H1 (cell line): ENCODE data around the gene CD52.

Source experiments
- ASH2L ChIP-seq: fragments of 200-600, 300-600 bp; sonication (generic); IDR thresholded peaks from one replicate; pipeline ENCODE4 v1.7.1; 2017; ENCODE audit warnings: low read length
- BRCA1 ChIP-seq: IDR thresholded peaks from 2 replicates; pipeline ENCODE4 v1.6.1; 2012; ENCODE audit warnings: low read depth, low read length, improper control_type of control experiment
- KDM4A ChIP-seq: IDR thresholded peaks from one replicate; pipeline ENCODE4 v1.7.1; 2012; ENCODE audit warnings: low read depth, mild to moderate bottlenecking, moderate library complexity, low read length, inconsistent platforms; ENCODE audit not compliant: severe bottlenecking
- RAD21 ChIP-seq, 2 experiments: IDR thresholded peaks in 1 of 2; conservative IDR thresholded peaks in 1 of 2; 2 replicates each; pipeline ENCODE4 v1.6.1; 2011; ENCODE audit warnings: low read depth in 2 of 2, low read length in 2 of 2, improper control_type of control experiment in 1 of 2, inconsistent platforms in 1 of 2, mild to moderate bottlenecking in 1 of 2, moderate library complexity in 1 of 2
- RNF2 ChIP-seq: fragments of 200-900, 300-1000 bp; sonication (generic); IDR thresholded peaks from 2 replicates; pipeline ENCODE4 v1.7.1; 2016; ENCODE audit warnings: borderline replicate concordance, low read depth, mild to moderate bottlenecking, antibody characterized with exemption, low read length; ENCODE audit not compliant: poor library complexity, severe bottlenecking; ENCODE audit errors: missing control alignments
- SP1 ChIP-seq: IDR thresholded peaks from 2 replicates; pipeline ENCODE4 v1.6.1; 2011; ENCODE audit warnings: low read depth, low read length
- SRF ChIP-seq: IDR thresholded peaks from 2 replicates; pipeline ENCODE4 v1.6.1; 2011; ENCODE audit warnings: mild to moderate bottlenecking, low read depth, low read length, moderate library complexity
- TAF1 ChIP-seq: IDR thresholded peaks from 2 replicates; pipeline ENCODE4 v1.6.1; 2011; ENCODE audit warnings: mild to moderate bottlenecking, low read depth, low read length
- TCF12 ChIP-seq: IDR thresholded peaks from 2 replicates; pipeline ENCODE4 v1.6.1; 2011; ENCODE audit warnings: low read depth, mild to moderate bottlenecking, low read length
- YY1 ChIP-seq: IDR thresholded peaks from 2 replicates; pipeline ENCODE4 v1.6.1; 2011; ENCODE audit warnings: low read depth, mild to moderate bottlenecking, low read length
- TF ChIP-seq, protein P1 (sequence below), 3 experiments: IDR thresholded peaks; 1 replicate in 2 of 3; 2 replicates in 1 of 3; pipeline versions ENCODE4 v1.5.1 to v1.6.1; 2011; ENCODE audit warnings: low read length in 3 of 3, mild to moderate bottlenecking in 3 of 3, inconsistent platforms in 2 of 3, low read depth in 1 of 3, moderate library complexity in 1 of 3; ENCODE audit not compliant: insufficient read depth in 1 of 3; ENCODE audit errors: control extremely low read depth in 1 of 3

DNA sequence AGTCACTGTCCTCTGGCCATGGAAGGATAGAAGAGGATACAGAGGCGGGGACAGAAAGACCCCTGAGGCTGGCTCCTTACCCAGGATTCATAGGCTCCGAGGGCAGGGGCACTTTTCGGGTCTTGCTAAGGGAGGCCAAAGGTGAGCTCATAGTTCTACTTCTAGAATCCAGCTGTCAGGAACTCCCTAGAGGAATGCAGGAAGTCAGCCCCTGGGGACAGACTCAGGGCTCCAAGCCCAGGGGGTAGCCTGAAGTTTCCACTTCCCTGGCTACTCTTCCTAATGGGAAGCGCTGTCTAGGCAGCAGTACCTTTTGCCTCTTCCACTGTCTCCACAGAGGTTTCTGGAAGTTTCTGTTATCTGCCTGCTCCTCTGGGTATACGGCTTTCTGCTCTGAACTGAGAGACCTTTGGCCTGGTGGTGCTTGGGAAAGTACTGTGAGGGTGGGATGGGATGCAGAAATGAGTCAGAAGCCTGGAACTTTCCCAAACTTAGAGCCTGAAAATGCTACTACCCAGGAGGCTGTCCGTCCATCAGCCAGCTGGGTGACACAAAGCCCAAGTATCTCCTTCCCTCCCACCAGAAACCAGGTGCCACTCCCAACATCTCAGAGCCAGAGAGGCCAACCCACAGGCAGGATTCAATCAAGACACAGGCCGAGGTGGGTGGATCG, 14.9 kb upstream of the CD52 start:
- TF ChIP-seq RNF2: no peak
- TF ChIP-seq ASH2L: no peak
- TF ChIP-seq SRF: no peak
- no peak for TF ChIP-seq TCF12
- TF ChIP-seq YY1: no peak
- TF ChIP-seq RAD21 (IDR thresholded peaks at IDR 0.05 in 1 of 2, conservative IDR thresholded peaks at IDR 0.05 in 1 of 2; ENCODE audit: low read depth in 2 of 2, low read length in 2 of 2): no peak
- TF ChIP-seq TAF1: no peak
- TF ChIP-seq BRCA1: no peak
- TF ChIP-seq, protein P1, sequence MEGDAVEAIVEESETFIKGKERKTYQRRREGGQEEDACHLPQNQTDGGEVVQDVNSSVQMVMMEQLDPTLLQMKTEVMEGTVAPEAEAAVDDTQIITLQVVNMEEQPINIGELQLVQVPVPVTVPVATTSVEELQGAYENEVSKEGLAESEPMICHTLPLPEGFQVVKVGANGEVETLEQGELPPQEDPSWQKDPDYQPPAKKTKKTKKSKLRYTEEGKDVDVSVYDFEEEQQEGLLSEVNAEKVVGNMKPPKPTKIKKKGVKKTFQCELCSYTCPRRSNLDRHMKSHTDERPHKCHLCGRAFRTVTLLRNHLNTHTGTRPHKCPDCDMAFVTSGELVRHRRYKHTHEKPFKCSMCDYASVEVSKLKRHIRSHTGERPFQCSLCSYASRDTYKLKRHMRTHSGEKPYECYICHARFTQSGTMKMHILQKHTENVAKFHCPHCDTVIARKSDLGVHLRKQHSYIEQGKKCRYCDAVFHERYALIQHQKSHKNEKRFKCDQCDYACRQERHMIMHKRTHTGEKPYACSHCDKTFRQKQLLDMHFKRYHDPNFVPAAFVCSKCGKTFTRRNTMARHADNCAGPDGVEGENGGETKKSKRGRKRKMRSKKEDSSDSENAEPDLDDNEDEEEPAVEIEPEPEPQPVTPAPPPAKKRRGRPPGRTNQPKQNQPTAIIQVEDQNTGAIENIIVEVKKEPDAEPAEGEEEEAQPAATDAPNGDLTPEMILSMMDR (IDR thresholded peaks at IDR 0.05; ENCODE audit: control extremely low read depth in 1 of 3, insufficient read depth in 1 of 3, low read depth in 1 of 3, low read length in 3 of 3): no peak
- no peak for TF ChIP-seq SP1
- TF ChIP-seq KDM4A: no peak
